Activated CD4-positive, alpha-beta T cell treated with anti-CD3 and anti-CD28 coated beads for 48 hours (primary cell): ENCODE results near the gene TMEM72.
A peak's percentile ranks its signal among the peaks of the same experiment; 100 is the strongest.

ENCODE experiments used
- DNase-seq: peaks from one replicate; pipeline ENCODE4 v3.0.0-alpha.2; 2020

The TMEM72 gene

GRCh38 chr10:44956717-44957706, 45.9 kb downstream of the TMEM72 start:
- no peak for DNase-seq

GRCh38 chr10:44958196-44958897, 47.2 kb downstream of the TMEM72 start:
- no peak for DNase-seq

GRCh38 chr10:44958898-44959246, 47.7 kb downstream of the TMEM72 start:
- no peak for DNase-seq

GRCh38 chr10:44959247-44960087, 48.3 kb downstream of the TMEM72 start, which contains the start of gene RASSF4:
Gene RASSF4, plus strand, starts transcription at chr10:44959802. Its CDS starts 10,401 bp downstream, at chr10:44970203.
- DNase-seq, result peak; percentile 93

- DNase-seq, result no peak
Measured at GRCh38 chr10:44960088-44960460, 48.9 kb downstream of the TMEM72 start.

GRCh38 chr10:44960482-44961229, 49.5 kb downstream of the TMEM72 start:
- no peak for DNase-seq

- DNase-seq, result no peak
Measured at GRCh38 chr10:44961230-44961571, 50.1 kb downstream of the TMEM72 start.

GRCh38 chr10:44961931-44962750, 51.0 kb downstream of the TMEM72 start:
- no peak for DNase-seq

- no peak for DNase-seq
Measured at GRCh38 chr10:44962870-44963738, 52.0 kb downstream of the TMEM72 start.

- no peak for DNase-seq
Measured at GRCh38 chr10:44963772-44964633, 52.9 kb downstream of the TMEM72 start.

- no peak for DNase-seq
Measured at GRCh38 chr10:44965104-44965503, 54.0 kb downstream of the TMEM72 start.

- DNase-seq, result no peak
Measured at GRCh38 chr10:44965651-44966097, 54.5 kb downstream of the TMEM72 start.

GRCh38 chr10:44966129-44966815, 55.1 kb downstream of the TMEM72 start:
- DNase-seq, result no peak

GRCh38 chr10:44966816-44967509, 55.8 kb downstream of the TMEM72 start:
- DNase-seq, result no peak

GRCh38 chr10:44967616-44968015, 56.5 kb downstream of the TMEM72 start:
- no peak for DNase-seq

GRCh38 chr10:44968091-44968490, 57.0 kb downstream of the TMEM72 start:
- DNase-seq, result no peak

- no peak for DNase-seq
Measured at GRCh38 chr10:44968500-44969400, 57.6 kb downstream of the TMEM72 start.
